HEK293T (cell line): ENCODE measurements around the gene SLC8A3.

Experiments
- CTCF ChIA-PET: fragments of 350-600 bp; formaldehyde crosslinking; extraction: SDS; loops from one replicate; lab custom pipeline; 2021; ENCODE audit warnings: antibody characterized with exemption, inconsistent platforms; lab: Yijun Ruan, JAX
- POLR2A ChIA-PET: fragments of 350-600 bp; formaldehyde crosslinking; extraction: SDS; loops from one replicate; lab custom pipeline; 2020; ENCODE audit warnings: antibody characterized with exemption, inconsistent platforms; lab: Yijun Ruan, JAX
- DNase-seq: peaks from one replicate; pipeline ENCODE4 v3.0.0; 2012; ENCODE audit warnings: mixed read lengths; ENCODE audit errors: extremely low spot score
- ARNT ChIP-seq: fragments of 450-650 bp; IDR thresholded peaks from 2 replicates; pipeline ENCODE4 v1.6.1; 2017; ENCODE audit warnings: mild to moderate bottlenecking
- BHLHE40 ChIP-seq: fragments of 450-650 bp; IDR thresholded peaks from 2 replicates; pipeline ENCODE4 v1.6.1; 2016; ENCODE audit warnings: mild to moderate bottlenecking, moderate library complexity, borderline replicate concordance
- CTBP1 ChIP-seq: fragments of 450-650 bp; IDR thresholded peaks from 2 replicates; pipeline ENCODE4 v1.6.1; 2016; ENCODE audit warnings: borderline replicate concordance
- ELF4 ChIP-seq: fragments of 450-650 bp; IDR thresholded peaks from 2 replicates; pipeline ENCODE4 v1.6.1; 2017; ENCODE audit warnings: antibody characterized with exemption
- FOXA1 ChIP-seq: fragments of 450-650 bp; IDR thresholded peaks from 2 replicates; pipeline ENCODE4 v1.6.1; 2016; ENCODE audit warnings: mild to moderate bottlenecking
- FOXK2 ChIP-seq: fragments of 450-650 bp; IDR thresholded peaks from 2 replicates; pipeline ENCODE4 v1.6.1; 2016; ENCODE audit warnings: mild to moderate bottlenecking
- FOXM1 ChIP-seq: fragments of 450-650 bp; IDR thresholded peaks from 2 replicates; pipeline ENCODE4 v1.6.1; 2017; ENCODE audit warnings: mild to moderate bottlenecking, borderline replicate concordance
- HDGF ChIP-seq: fragments of 450-650 bp; IDR thresholded peaks from 2 replicates; pipeline ENCODE4 v1.6.1; 2017; ENCODE audit warnings: antibody characterized with exemption, borderline replicate concordance
- L3MBTL2 ChIP-seq: fragments of 450-650 bp; conservative IDR thresholded peaks from 2 replicates; pipeline ENCODE4 v1.6.1; 2016; ENCODE audit warnings: mild to moderate bottlenecking
- LEF1 ChIP-seq: fragments of 450-650 bp; IDR thresholded peaks from 2 replicates; pipeline ENCODE4 v1.6.1; 2017; ENCODE audit warnings: mild to moderate bottlenecking, borderline replicate concordance
- NFRKB ChIP-seq: fragments of 450-650 bp; IDR thresholded peaks from 2 replicates; pipeline ENCODE4 v1.6.1; 2016; ENCODE audit warnings: mild to moderate bottlenecking, moderate library complexity
- PKNOX1 ChIP-seq: fragments of 450-650 bp; IDR thresholded peaks from 2 replicates; pipeline ENCODE4 v1.6.1; 2016
- SP1 ChIP-seq: fragments of 450-650 bp; IDR thresholded peaks from 2 replicates; pipeline ENCODE4 v1.6.1; 2017
- SUZ12 ChIP-seq: fragments of 450-650 bp; IDR thresholded peaks from 2 replicates; pipeline ENCODE4 v1.6.1; 2016; ENCODE audit warnings: mild to moderate bottlenecking
- TARDBP ChIP-seq: fragments of 450-650 bp; IDR thresholded peaks from 2 replicates; pipeline ENCODE4 v1.6.1; 2016
- ZNF384 ChIP-seq: fragments of 450-650 bp; IDR thresholded peaks from 2 replicates; pipeline ENCODE4 v1.6.1; 2016

The SLC8A3 gene

GRCh38 chr14:70181276-70181675 is 7.5 kb downstream of the SLC8A3 start:
- no peak for DNase-seq
- CTCF ChIA-PET: no interaction called here
- POLR2A ChIA-PET: no interaction called here
- no peak for TF ChIP-seq HDGF

- ChIA-PET CTCF (no interaction called here), POLR2A (no interaction called here)
- TF ChIP-seq PKNOX1 (no peak), FOXA1 (no peak), HDGF (no peak)
- DNase-seq: no peak
These were observed 8.0 kb downstream of the SLC8A3 start for GRCh38 chr14:70180718-70181117.

- ChIA-PET CTCF (no interaction called here), POLR2A (no interaction called here)
- TF ChIP-seq ZNF384: no peak
- no peak for TF ChIP-seq FOXM1
- DNase-seq: no peak
These were observed 11.5 kb downstream of the SLC8A3 start for GRCh38 chr14:70177081-70177800.

- ChIA-PET POLR2A (no interaction called here), CTCF (no interaction called here)
- TF ChIP-seq ZNF384 (no peak), PKNOX1 (no peak), BHLHE40 (no peak), LEF1 (no peak), HDGF (no peak), L3MBTL2 (no peak), NFRKB (no peak), SP1 (no peak), CTBP1 (no peak), ELF4 (no peak), SUZ12 (no peak), FOXM1 (no peak), FOXA1 (no peak), TARDBP (no peak), FOXK2 (no peak), ARNT (no peak)
- DNase-seq: no peak
These were observed 15.2 kb downstream of the SLC8A3 start for GRCh38 chr14:70173569-70173968.

- POLR2A ChIA-PET: no interaction called here
- CTCF ChIA-PET: no interaction called here
- DNase-seq: no peak
- TF ChIP-seq FOXA1 (no peak), BHLHE40 (no peak), FOXM1 (no peak), HDGF (no peak), SUZ12 (no peak), CTBP1 (no peak), TARDBP (no peak), ELF4 (no peak)
These were observed 17.0 kb downstream of the SLC8A3 start for GRCh38 chr14:70171726-70172125.

- ChIA-PET POLR2A (no interaction called here), CTCF (no interaction called here)
- TF ChIP-seq CTBP1 (no peak), ELF4 (no peak), ARNT (no peak), SP1 (no peak), PKNOX1 (no peak), FOXA1 (no peak), HDGF (no peak), NFRKB (no peak), FOXM1 (no peak), TARDBP (no peak), SUZ12 (no peak), L3MBTL2 (no peak), ZNF384 (no peak), FOXK2 (no peak), LEF1 (no peak), BHLHE40 (no peak)
- DNase-seq: no peak
These were observed 17.8 kb downstream of the SLC8A3 start for GRCh38 chr14:70170976-70171375.

- ChIA-PET CTCF (no interaction called here), POLR2A (no interaction called here)
- no peak for TF ChIP-seq TARDBP
- TF ChIP-seq FOXK2: no peak
- no peak for TF ChIP-seq LEF1
- TF ChIP-seq NFRKB: no peak
- TF ChIP-seq FOXM1: no peak
- TF ChIP-seq ZNF384: no peak
- no peak for TF ChIP-seq CTBP1
- TF ChIP-seq L3MBTL2: no peak
- no peak for TF ChIP-seq FOXA1
- TF ChIP-seq ARNT: no peak
- no peak for TF ChIP-seq SP1
- no peak for TF ChIP-seq SUZ12
- TF ChIP-seq ELF4: no peak
- TF ChIP-seq BHLHE40: no peak
- TF ChIP-seq HDGF: no peak
- TF ChIP-seq PKNOX1: no peak
- no peak for DNase-seq
These were observed 20.3 kb downstream of the SLC8A3 start for GRCh38 chr14:70168406-70168805.
